HepG2 (cell line): ENCODE results near the gene SLC12A3. TPM values are rescaled to one million over a fixed set of nuclear protein-coding genes. Genes with fewer than 3 reads are reported as not detected.

Experiments used
- BHLHE40 ChIP-seq: IDR thresholded peaks from 2 replicates; pipeline ENCODE4 v1.6.1; 2011; ENCODE audit warnings: low read length, improper control_type of control experiment
- DRAP1 ChIP-seq: IDR thresholded peaks from 2 replicates; pipeline ENCODE4 v1.6.1; 2016; ENCODE audit warnings: missing genetic modification reagents, missing compliant biosample characterization
- FOSL2 ChIP-seq: sonication (generic); formaldehyde crosslinking; IDR thresholded peaks from 2 replicates; pipeline ENCODE4 v1.4.0; 2020; ENCODE audit warnings: missing genetic modification reagents
- GRHL1 ChIP-seq: sonication (generic); formaldehyde crosslinking; conservative IDR thresholded peaks from 2 replicates; pipeline ENCODE4 v1.8.0; 2022; ENCODE audit warnings: missing genetic modification reagents
- GTF2F1 ChIP-seq: fragments of 150-350 bp; IDR thresholded peaks from 2 replicates; pipeline ENCODE4 v1.6.1; 2014; ENCODE audit warnings: low read length
- HDAC6 ChIP-seq: fragments of 200-600 bp; sonication (generic); IDR thresholded peaks from 2 replicates; pipeline ENCODE4 v1.7.0; 2017; ENCODE audit warnings: mild to moderate bottlenecking, antibody characterized with exemption, low read length, low read depth
- JDP2 ChIP-seq: sonication (generic); formaldehyde crosslinking; IDR thresholded peaks from 2 replicates; pipeline ENCODE4 v1.8.1; 2022; ENCODE audit warnings: missing genetic modification reagents, borderline replicate concordance
- JUND ChIP-seq: sonication (generic); formaldehyde crosslinking; IDR thresholded peaks from 2 replicates; pipeline ENCODE4 v1.8.0; 2022; ENCODE audit warnings: mild to moderate bottlenecking, missing genetic modification reagents
- NCOA1 ChIP-seq: sonication (generic); formaldehyde crosslinking; IDR thresholded peaks from 2 replicates; pipeline ENCODE4 v1.9.0; 2021; ENCODE audit warnings: missing genetic modification reagents
- PRPF4 ChIP-seq: fragments of 200-400 bp; formaldehyde crosslinking; IDR thresholded peaks from 2 replicates; pipeline ENCODE4 v1.6.1; 2016; ENCODE audit warnings: low read length, low read depth; ENCODE audit not compliant: poor library complexity, severe bottlenecking
- ZBTB14 ChIP-seq: sonication (generic); formaldehyde crosslinking; IDR thresholded peaks from 2 replicates; pipeline ENCODE4 v1.4.0; 2020; ENCODE audit warnings: missing genetic modification reagents
- ZFP36L1 ChIP-seq: sonication (generic); formaldehyde crosslinking; IDR thresholded peaks from 2 replicates; pipeline ENCODE4 v1.8.0; 2022; ENCODE audit warnings: mild to moderate bottlenecking, missing genetic modification reagents, moderate library complexity
- ZNF3 ChIP-seq: IDR thresholded peaks from 2 replicates; pipeline ENCODE4 v1.7.0; 2017; ENCODE audit warnings: inconsistent platforms
- ZNF318 ChIP-seq: sonication (generic); formaldehyde crosslinking; IDR thresholded peaks from 2 replicates; pipeline ENCODE4 v1.4.0; 2020; ENCODE audit warnings: mild to moderate bottlenecking, missing genetic modification reagents
- ZNF335 ChIP-seq: sonication (generic); formaldehyde crosslinking; IDR thresholded peaks from 2 replicates; pipeline ENCODE4 v1.4.0; 2020; ENCODE audit warnings: missing genetic modification reagents
- ZNF549 ChIP-seq: sonication (generic); formaldehyde crosslinking; IDR thresholded peaks from 2 replicates; pipeline ENCODE4 v1.5.0; 2020; ENCODE audit warnings: missing genetic modification reagents
- ZNF775 ChIP-seq: sonication (generic); formaldehyde crosslinking; IDR thresholded peaks from 2 replicates; pipeline ENCODE4 v1.4.0; 2020; ENCODE audit warnings: missing genetic modification reagents, mild to moderate bottlenecking, moderate library complexity, borderline replicate concordance
- ZSCAN31 ChIP-seq: sonication (generic); formaldehyde crosslinking; IDR thresholded peaks from 2 replicates; pipeline ENCODE4 v1.5.0; 2020; ENCODE audit warnings: low read depth, mild to moderate bottlenecking, missing genetic modification reagents
- polyA plus RNA-seq, 8 experiments: library from polyadenylated mRNA; depleted of rRNA in 3 of 8; stranded (reverse) in 7 of 8; unstranded in 1 of 8; fragments of >200 nt; fragmentation: Illumina TruSeq in 4 of 8; extraction: Trizol in 4 of 8; gene quantifications; 2 replicates each; pipeline versions ENCODE4 v1.2.1 to v1.2.3, GENCODE V29; 2011 to 2016; ENCODE audit warnings: low read depth in 4 of 8, missing spikeins in 1 of 8, mixed read lengths in 1 of 8; ENCODE audit not compliant: insufficient read depth in 1 of 8
- total RNA-seq, 5 experiments: library from RNA; depleted of rRNA; stranded (reverse); fragments of >200 nt; fragmentation: Illumina TruSeq; extraction: Trizol; gene quantifications; 2 replicates each; pipeline ENCODE4 v1.2.3, GENCODE V29; 2016; ENCODE audit warnings: low read depth in 1 of 5

The SLC12A3 gene
- total and polyA plus RNA-seq, 2 of the 13 experiments (the other 11 are each of a cell fraction or from before 2014, with no cell fraction given), result 6.2 TPM; not detected in 1

- TF ChIP-seq JUND (CRISPR knock-in tag) (no peak), NCOA1 (CRISPR knock-in tag) (no peak), BHLHE40 (peak; percentile 78), ZNF318 (no peak), ZNF549 (CRISPR knock-in tag) (no peak), HDAC6 (no peak), ZBTB14 (no peak), PRPF4 (no peak), ZNF335 (CRISPR knock-in tag) (peak; percentile 45; the same call in 1 of the 2 replicates), GTF2F1 (no peak), ZNF3 (CRISPR knock-in tag) (no peak), ZFP36L1 (CRISPR knock-in tag) (no peak), DRAP1 (peak; percentile 76), ZSCAN31 (CRISPR knock-in tag) (no peak; the same call in 1 of the 2 replicates), ZNF775 (no peak), JDP2 (no peak), GRHL1 (CRISPR knock-in tag) (no peak), FOSL2 (CRISPR knock-in tag) (peak; percentile 68; the same call in 1 of the 2 replicates)
These were observed 68.0 kb downstream of the SLC12A3 start (continued) for GRCh38 chr16:56932721-56933619.
